Progenitor cell of endocrine pancreas (in vitro differentiated cells): ENCODE data around the gene RCL1. TPM values are rescaled to one million over a fixed set of nuclear protein-coding genes. Genes with fewer than 3 reads are reported as not detected.

Experiments
- DNase-seq: peaks from one replicate; pipeline ENCODE4 v3.0.0; 2021; ENCODE audit warnings: low spot score; ENCODE audit not compliant: unreplicated experiment
- H3K27ac Mint-ChIP-seq: 2 replicates; pipeline ENCODE4 v1.8.0; 2021; ENCODE audit warnings: mild to moderate bottlenecking, moderate library complexity, mixed read lengths
- H3K27me3 Mint-ChIP-seq: 2 replicates; pipeline ENCODE4 v1.8.0; 2021; ENCODE audit warnings: mixed read lengths
- H3K36me3 Mint-ChIP-seq: 2 replicates; pipeline ENCODE4 v1.8.0; 2022; ENCODE audit warnings: mixed read lengths; ENCODE audit not compliant: insufficient read depth
- H3K4me1 Mint-ChIP-seq: 2 replicates; pipeline ENCODE4 v1.8.0; 2021; ENCODE audit warnings: low read depth, mixed read lengths
- H3K4me3 Mint-ChIP-seq: 2 replicates; pipeline ENCODE4 v1.8.0; 2021; ENCODE audit warnings: low read depth, mild to moderate bottlenecking, moderate library complexity, mixed read lengths
- H3K9me3 Mint-ChIP-seq: 2 replicates; pipeline ENCODE4 v1.8.0; 2021; ENCODE audit warnings: low read depth, mixed read lengths
- total RNA-seq: library from RNA; stranded (reverse); gene quantifications from 2 replicates; pipeline ENCODE4 v1.2.1, GENCODE V29; 2021
- TF ChIP-seq, protein P1 (sequence below): fragments of 200-600 bp; sonication (generic); IDR thresholded peaks from one replicate; pipeline ENCODE4 v1.5.0; 2021; ENCODE audit warnings: antibody characterized with exemption, mild to moderate bottlenecking; ENCODE audit not compliant: unreplicated experiment

RCL1 gene
- total RNA-seq, 1 donor from 2014 or later, result 18.2 TPM

GRCh38 chr9:4852419-4852818 lies 59.7 kb downstream of the RCL1 start:
- Mint-ChIP-seq H3K27ac (no peak overlapping the region), H3K4me1 (no peaks in the 10 kb centered on the region)

DNA sequence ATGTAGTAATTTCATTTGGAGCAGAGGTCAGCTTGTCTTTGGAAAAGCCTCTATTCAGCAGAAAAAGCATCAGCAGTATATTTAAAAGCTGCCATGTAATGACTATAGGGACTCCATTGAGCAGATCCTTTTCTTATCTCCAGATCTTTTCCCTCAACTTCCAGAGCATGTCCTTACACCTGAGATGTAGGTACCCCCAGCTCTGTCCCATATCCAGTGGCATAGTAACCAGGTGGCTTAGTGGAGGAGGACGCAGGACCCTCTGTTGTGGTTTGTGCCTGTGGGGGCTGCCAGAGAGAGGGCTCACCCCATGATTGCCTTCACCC lies 61.5 kb downstream of the RCL1 start:
- TF ChIP-seq, protein P1, sequence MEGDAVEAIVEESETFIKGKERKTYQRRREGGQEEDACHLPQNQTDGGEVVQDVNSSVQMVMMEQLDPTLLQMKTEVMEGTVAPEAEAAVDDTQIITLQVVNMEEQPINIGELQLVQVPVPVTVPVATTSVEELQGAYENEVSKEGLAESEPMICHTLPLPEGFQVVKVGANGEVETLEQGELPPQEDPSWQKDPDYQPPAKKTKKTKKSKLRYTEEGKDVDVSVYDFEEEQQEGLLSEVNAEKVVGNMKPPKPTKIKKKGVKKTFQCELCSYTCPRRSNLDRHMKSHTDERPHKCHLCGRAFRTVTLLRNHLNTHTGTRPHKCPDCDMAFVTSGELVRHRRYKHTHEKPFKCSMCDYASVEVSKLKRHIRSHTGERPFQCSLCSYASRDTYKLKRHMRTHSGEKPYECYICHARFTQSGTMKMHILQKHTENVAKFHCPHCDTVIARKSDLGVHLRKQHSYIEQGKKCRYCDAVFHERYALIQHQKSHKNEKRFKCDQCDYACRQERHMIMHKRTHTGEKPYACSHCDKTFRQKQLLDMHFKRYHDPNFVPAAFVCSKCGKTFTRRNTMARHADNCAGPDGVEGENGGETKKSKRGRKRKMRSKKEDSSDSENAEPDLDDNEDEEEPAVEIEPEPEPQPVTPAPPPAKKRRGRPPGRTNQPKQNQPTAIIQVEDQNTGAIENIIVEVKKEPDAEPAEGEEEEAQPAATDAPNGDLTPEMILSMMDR, result no peak
- no peak for DNase-seq
- H3K9me3 Mint-ChIP-seq, result no peaks in the 10 kb centered on the region
- no peak overlapping the region for H3K4me3 Mint-ChIP-seq
- no peaks in the 10 kb centered on the region for H3K4me1 Mint-ChIP-seq
- H3K27me3 Mint-ChIP-seq, result no peaks in the 10 kb centered on the region
- H3K36me3 Mint-ChIP-seq, result peaks cover 18% of the 10 kb centered on the region
- H3K27ac Mint-ChIP-seq, result no peak overlapping the region

More at GRCh38 chr9:4852419-4852818, 59.7 kb downstream of the RCL1 start:
- no peak for DNase-seq
- TF ChIP-seq, protein P1, result no peak
- Mint-ChIP-seq H3K9me3 (no peaks in the 10 kb centered on the region), H3K27me3 (no peaks in the 10 kb centered on the region), H3K36me3 (peaks cover 14% of the 10 kb centered on the region), H3K4me3 (no peak overlapping the region)

DNA sequence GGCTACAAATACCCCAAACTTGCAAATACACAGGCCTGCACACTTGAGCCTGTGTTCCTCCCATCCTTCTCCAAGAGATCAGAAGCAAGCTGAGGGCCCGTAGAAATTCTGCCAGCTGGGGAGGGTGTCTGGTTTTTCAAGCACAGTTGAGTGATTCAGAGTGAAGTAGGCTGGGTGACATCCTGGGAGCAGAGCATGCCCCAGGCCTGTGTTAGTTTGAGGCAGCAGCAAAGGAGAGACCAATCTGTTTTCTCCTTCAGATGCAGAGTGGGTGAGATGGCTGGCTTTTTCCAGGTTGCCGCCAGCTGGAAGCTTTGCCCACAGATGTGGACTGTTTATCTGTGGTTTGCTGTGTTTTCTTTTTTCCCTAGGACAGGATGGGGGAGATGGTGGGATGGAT lies 63.1 kb downstream of the RCL1 start:
- H3K9me3 Mint-ChIP-seq, result no peaks in the 10 kb centered on the region
- H3K27me3 Mint-ChIP-seq, result no peaks in the 10 kb centered on the region
- TF ChIP-seq, protein P1, result no peak
- H3K36me3 Mint-ChIP-seq, result peaks cover 22% of the 10 kb centered on the region
- no peak overlapping the region for H3K4me3 Mint-ChIP-seq
- DNase-seq, result no peak
- no peaks in the 10 kb centered on the region for H3K4me1 Mint-ChIP-seq
- no peak overlapping the region for H3K27ac Mint-ChIP-seq

DNA sequence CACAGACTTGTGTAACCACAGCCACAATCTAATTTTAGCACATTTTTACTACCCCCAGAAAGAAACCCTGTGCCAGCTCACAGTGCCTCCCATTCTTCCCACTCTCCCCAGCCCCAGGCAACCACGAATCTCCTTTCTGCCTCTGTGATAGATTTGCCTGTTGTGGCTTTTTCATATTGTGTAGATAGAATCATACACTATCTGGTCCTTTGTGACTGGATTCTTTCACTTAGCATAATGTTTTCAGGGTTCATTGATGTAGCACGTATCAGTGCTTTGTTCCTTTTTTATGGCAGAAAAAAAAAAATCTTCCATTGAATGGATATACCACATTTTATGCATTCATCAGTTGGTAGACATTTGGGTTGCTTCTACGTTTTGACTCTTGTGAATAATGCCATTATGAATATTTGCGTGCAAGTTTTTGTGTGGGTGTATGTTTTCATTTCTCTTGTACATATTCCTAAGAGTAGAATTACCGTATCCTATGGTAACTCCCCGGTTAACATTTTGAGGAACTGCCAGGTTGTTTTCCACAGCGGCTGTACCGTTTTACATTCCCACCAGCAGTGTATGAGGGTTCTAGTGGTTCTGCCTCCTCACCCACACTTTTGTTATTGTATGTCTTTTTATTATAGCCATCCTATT lies 64.5 kb downstream of the RCL1 start:
- Mint-ChIP-seq H3K9me3 (no peaks in the 10 kb centered on the region), H3K27me3 (no peaks in the 10 kb centered on the region), H3K4me1 (no peaks in the 10 kb centered on the region), H3K4me3 (no peak overlapping the region), H3K27ac (no peak overlapping the region), H3K36me3 (peaks cover 18% of the 10 kb centered on the region)
- TF ChIP-seq, protein P1, result no peak
- no peak for DNase-seq

DNA sequence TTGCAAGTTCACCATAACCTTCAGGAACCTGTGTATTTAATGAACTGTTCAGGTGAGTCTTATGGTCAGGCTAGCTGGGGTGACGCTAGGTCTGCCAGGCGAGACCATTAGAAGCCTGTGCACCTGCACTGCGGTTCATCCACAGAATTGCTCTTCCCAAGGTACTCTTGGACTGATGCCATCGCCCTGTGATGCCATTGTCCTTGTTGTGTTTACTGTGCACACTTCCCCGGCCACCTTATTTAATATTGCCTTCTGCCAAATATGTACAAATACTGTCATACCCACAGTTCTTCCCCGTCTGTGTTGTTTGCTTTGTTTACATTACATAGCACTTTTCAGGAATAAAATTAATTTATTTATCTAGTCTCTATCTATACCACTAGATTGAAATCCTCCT lies 66.3 kb downstream of the RCL1 start:
- Mint-ChIP-seq H3K36me3 (peaks cover 18% of the 10 kb centered on the region), H3K27me3 (no peaks in the 10 kb centered on the region), H3K4me3 (no peak overlapping the region), H3K9me3 (no peaks in the 10 kb centered on the region), H3K4me1 (no peaks in the 10 kb centered on the region), H3K27ac (no peak overlapping the region)
- TF ChIP-seq, protein P1, result no peak
- DNase-seq, result no peak
